HCT116 (cell line): ENCODE data around the gene TTLL10. TPM values are rescaled to one million over a fixed set of nuclear protein-coding genes. Genes with fewer than 3 reads are reported as not detected.

ENCODE experiments used
- ATAC-seq: fragments of 200-7000 bp; cut with Tn5 transposase; 2 replicates; pipeline ENCODE4 v1.9.1; 2020; ENCODE audit warnings: mild to moderate bottlenecking, moderate library complexity
- BruUV-seq: library from RNA; stranded (reverse); fragments of 400-500 nt; replicated peaks from 2 replicates; lab custom pipeline; 2021; lab: Mats Ljungman, UMichigan
- CTCF ChIA-PET: fragments of 300-600 bp; sonication (Branson Sonifier 250); formaldehyde crosslinking; loops from one replicate; lab custom pipeline; 2021; ENCODE audit warnings: antibody characterized with exemption; lab: Charles Lee
- POLR2A ChIA-PET: fragments of 300-600, 350-600 bp; sonication (Branson Sonifier 250); formaldehyde crosslinking; loops from one replicate; lab custom pipeline; 2021; ENCODE audit warnings: antibody characterized with exemption; lab: Charles Lee
- RAD21 ChIA-PET, 2 experiments: fragments of 300-600 bp; sonication (Branson Sonifier 250); formaldehyde crosslinking; loops; one replicate each; lab custom pipeline; 2023; ENCODE audit warnings: low total read pairs in 2 of 2; ENCODE audit not compliant: uncharacterized antibody in 2 of 2, unreplicated experiment in 2 of 2, low non-redundant PET in 1 of 2; lab: Charles Lee
- DNase-seq: peaks from one replicate; pipeline ENCODE4 v3.0.0-alpha.2; 2010; ENCODE audit warnings: low read depth, low spot score
- H2AFZ ChIP-seq: fragments of 200-600 bp; shearing (Covaris generic), sonication (generic); 2 replicates; pipeline ENCODE4 v1.6.1; 2017; ENCODE audit warnings: low read depth, mixed run types, mixed read lengths, antibody characterized with exemption, low read length; ENCODE audit not compliant: poor library complexity, severe bottlenecking
- H3K27ac ChIP-seq: 2 replicates; pipeline ENCODE4 v1.5.1; 2012; ENCODE audit warnings: low read depth, low read length
- H3K27me3 ChIP-seq: fragments of 200-600 bp; sonication (generic); 2 replicates; pipeline ENCODE4 v1.6.1; 2016; ENCODE audit warnings: mixed run types, low read length, mixed read lengths; ENCODE audit not compliant: insufficient read depth
- H3K36me3 ChIP-seq, 2 experiments: fragments of 200-500 bp in 1 of 2; fragments of 200-600 bp in 1 of 2; sonication (Bioruptor generic) in 1 of 2; sonication (generic) in 1 of 2; 2 replicates each; pipeline versions ENCODE4 v1.5.1 to v1.6.1; 2014 to 2016; ENCODE audit warnings: low read length in 2 of 2, inconsistent platforms in 1 of 2, mixed read lengths in 1 of 2, mixed run types in 1 of 2; ENCODE audit not compliant: insufficient read depth in 2 of 2, control insufficient read depth in 1 of 2
- H3K4me1 ChIP-seq, 2 experiments: fragments of 200-600 bp in 1 of 2; sonication (generic) in 1 of 2; 2 replicates each; pipeline versions ENCODE4 v1.5.1 to v1.6.1; 2012 to 2017; ENCODE audit warnings: low read length in 2 of 2, inconsistent platforms in 1 of 2, mild to moderate bottlenecking in 1 of 2, mixed read lengths in 1 of 2, mixed run types in 1 of 2, moderate library complexity in 1 of 2; ENCODE audit not compliant: insufficient read depth in 2 of 2, control insufficient read depth in 1 of 2
- H3K4me2 ChIP-seq: fragments of 200-600 bp; sonication (generic); 2 replicates; pipeline ENCODE4 v1.6.1; 2017; ENCODE audit warnings: mixed run types, low read length, mixed read lengths
- H3K4me3 ChIP-seq, 2 experiments: fragments of 200-600 bp in 1 of 2; sonication (generic) in 1 of 2; replicated peaks in 1 of 2; 2 replicates each; pipeline ENCODE4 v1.5.1; 2011 to 2016; ENCODE audit warnings: low read length in 2 of 2, control low read depth in 1 of 2, low read depth in 1 of 2, mild to moderate bottlenecking in 1 of 2, mixed read lengths in 1 of 2, mixed run types in 1 of 2
- H3K79me2 ChIP-seq: fragments of 200-600 bp; sonication (generic); 2 replicates; pipeline ENCODE4 v1.6.1; 2017; ENCODE audit warnings: mild to moderate bottlenecking, mixed run types, low read length, moderate library complexity, mixed read lengths; ENCODE audit not compliant: insufficient read depth
- H3K9ac ChIP-seq: fragments of 200-600 bp; sonication (generic); 2 replicates; pipeline ENCODE4 v1.6.1; 2016; ENCODE audit warnings: low read length, mixed read lengths
- H3K9me2 ChIP-seq: fragments of 200-600 bp; sonication (generic), shearing (Covaris generic); 2 replicates; pipeline ENCODE4 v1.6.1; 2017; ENCODE audit warnings: mixed run types, mild to moderate bottlenecking, moderate library complexity; ENCODE audit not compliant: insufficient read depth
- H3K9me3 ChIP-seq, 2 experiments: fragments of 200-500 bp in 1 of 2; fragments of 200-600 bp in 1 of 2; sonication (Bioruptor generic) in 1 of 2; sonication (generic) in 1 of 2; 2 replicates each; pipeline ENCODE4 v1.6.1; 2014 to 2017; ENCODE audit warnings: low read length in 2 of 2, mixed read lengths in 2 of 2, inconsistent platforms in 1 of 2, low read depth in 1 of 2, mild to moderate bottlenecking in 1 of 2, mixed run types in 1 of 2, moderate library complexity in 1 of 2; ENCODE audit not compliant: control insufficient read depth in 1 of 2, insufficient read depth in 1 of 2
- H4K20me1 ChIP-seq: fragments of 200-600 bp; sonication (generic), shearing (Covaris generic); 2 replicates; pipeline ENCODE4 v1.6.1; 2017; ENCODE audit warnings: mixed run types, mild to moderate bottlenecking, moderate library complexity; ENCODE audit not compliant: insufficient read depth
- CBX3 ChIP-seq: IDR thresholded peaks from 2 replicates; pipeline ENCODE4 v1.6.1; 2012; ENCODE audit warnings: low read depth
- ELF1 ChIP-seq: IDR thresholded peaks from 2 replicates; pipeline ENCODE4 v1.6.1; 2012; ENCODE audit warnings: low read depth, borderline replicate concordance
- FOSL1 ChIP-seq: IDR thresholded peaks from 2 replicates; pipeline ENCODE4 v1.6.1; 2012; ENCODE audit warnings: low read depth
- RAD21 ChIP-seq: IDR thresholded peaks from 2 replicates; pipeline ENCODE4 v1.6.1; 2012; ENCODE audit warnings: low read depth, mild to moderate bottlenecking
- SIN3A ChIP-seq: IDR thresholded peaks from 2 replicates; pipeline ENCODE4 v1.6.1; 2012; ENCODE audit warnings: low read depth
- ZFX ChIP-seq: fragments of 450-650 bp; IDR thresholded peaks from 2 replicates; pipeline ENCODE4 v1.6.1; 2017
- intact Hi-C: fragments of 100-400 bp; cut with micrococcal nuclease; formaldehyde crosslinking; loops from 2 replicates; pipeline ENCODE4 v1.10.0; 2022
- total RNA-seq: library from RNA; stranded (reverse); gene quantifications from one replicate; pipeline ENCODE4 v1.2.1, GENCODE V29; 2021; ENCODE audit not compliant: unreplicated experiment

The TTLL10 gene
- total RNA-seq, 1 experiment from 2014 or later: 0.10 TPM

DNA sequence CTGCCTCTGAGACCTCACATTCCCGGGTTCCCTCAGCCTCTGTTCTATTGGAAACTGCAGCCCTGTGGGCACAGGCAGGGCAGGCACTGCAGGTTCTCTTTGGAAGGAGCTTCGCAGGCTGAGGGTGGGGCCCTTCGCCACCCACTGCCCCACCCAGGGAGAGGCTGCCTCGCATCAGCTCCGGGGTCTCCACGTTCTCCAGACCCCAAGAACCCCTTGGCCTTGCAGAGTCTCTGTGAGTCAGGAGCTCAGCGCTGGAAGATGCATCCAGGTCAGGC, 49.2 kb upstream of the TTLL10 start:
- CTCF ChIA-PET: no interaction called here
- intact Hi-C loops: no loop called here
- Histone ChIP-seq H3K27me3 (no peaks in the 10 kb centered on the region), H3K27ac (no peak overlapping the region), H3K9ac (no peak overlapping the region), H3K4me1 (peaks cover 2 to 10% of the 10 kb centered on the region in 2 experiments; a peak in 3 of 4 replicates), H2AFZ (no peak overlapping the region), H3K4me2 (no peak overlapping the region), H4K20me1 (no peaks in the 10 kb centered on the region), H3K79me2 (no peaks in the 10 kb centered on the region), H3K9me3 (peaks cover 0 to 7% of the 10 kb centered on the region in 2 experiments; a peak in 1 of 4 replicates), H3K9me2 (no peaks in the 10 kb centered on the region), H3K4me3 (no peak overlapping the region), H3K36me3 (no peaks in the 10 kb centered on the region)
- no peak for TF ChIP-seq RAD21
- no peak for TF ChIP-seq SIN3A
- no peak for DNase-seq
- RAD21 ChIA-PET: no interaction called here
- no peak for ATAC-seq
- BruUV-seq: no TSS peak
- POLR2A ChIA-PET: no interaction called here

DNA sequence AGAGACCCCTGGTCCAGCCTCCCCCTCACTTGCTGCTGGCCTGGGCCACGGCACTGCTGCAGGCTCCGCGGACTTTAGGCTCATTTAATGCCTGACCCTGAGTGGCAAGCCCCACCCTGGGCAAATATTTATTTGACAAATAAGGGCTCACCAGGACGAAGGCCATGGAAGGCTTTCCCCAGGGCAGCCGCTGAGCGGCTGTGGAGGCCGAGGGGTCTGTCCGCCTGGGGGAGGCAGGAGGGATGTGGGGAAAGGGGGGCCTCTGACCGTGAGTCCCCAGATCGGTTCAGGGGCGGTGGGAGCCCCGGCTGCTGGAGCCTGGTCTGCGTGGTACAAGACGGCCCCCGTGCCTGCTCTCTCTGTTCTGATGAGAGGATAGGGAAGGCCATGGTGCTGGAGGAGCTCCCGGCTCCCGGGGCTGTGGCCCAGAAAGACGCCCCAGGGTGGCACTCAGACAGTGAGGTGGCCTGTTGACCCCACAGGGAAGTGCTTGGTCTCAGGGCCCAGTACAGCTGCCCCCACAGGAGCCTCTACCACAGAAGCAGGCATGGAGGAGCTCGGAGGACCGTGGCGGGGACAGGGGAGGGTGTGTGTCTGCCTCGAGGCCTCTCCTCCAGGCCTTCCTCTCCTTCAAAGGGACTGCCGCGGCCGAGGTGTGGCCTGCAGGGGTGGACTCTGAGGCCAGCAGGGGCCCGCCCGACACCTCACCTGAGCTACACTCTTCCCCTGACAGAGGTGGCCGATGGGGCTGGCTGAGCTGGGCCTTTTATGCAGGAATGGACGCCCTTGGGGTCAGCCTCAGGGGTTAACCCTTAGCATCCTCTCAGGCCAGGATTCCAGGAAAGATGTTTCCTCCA, 48.7 kb upstream of the TTLL10 start:
- BruUV-seq: no TSS peak
- intact Hi-C loops: no loop called here

More for the DNA sequence above, 48.7 kb upstream of the TTLL10 start:
- H3K4me2 ChIP-seq: no peak overlapping the region
- peaks cover 0 to 7% of the 10 kb centered on the region in 2 experiments; a peak in 1 of 4 replicates for H3K9me3 ChIP-seq
- ChIA-PET RAD21 (no interaction called here), CTCF (no interaction called here), POLR2A (no interaction called here)
- ATAC-seq: no peak
- H3K4me1 ChIP-seq: peaks cover 2 to 10% of the 10 kb centered on the region in 2 experiments; a peak in 3 of 4 replicates
- H3K9me2 ChIP-seq: no peaks in the 10 kb centered on the region
- no peak overlapping the region; the same call in 1 of the 2 replicates for H3K27ac ChIP-seq
- no peaks in the 10 kb centered on the region for H3K27me3 ChIP-seq
- no peak overlapping the region for H3K4me3 ChIP-seq
- H3K79me2 ChIP-seq: no peaks in the 10 kb centered on the region
- TF ChIP-seq FOSL1 (no peak), ZFX (no peak), RAD21 (no peak), CBX3 (no peak), ELF1 (no peak)
- H2AFZ ChIP-seq: no peak overlapping the region
- H4K20me1 ChIP-seq: no peaks in the 10 kb centered on the region
- DNase-seq: no peak
- no peaks in the 10 kb centered on the region for H3K36me3 ChIP-seq
- no peak overlapping the region for H3K9ac ChIP-seq
